ENCODE data around the gene MYL7. TPM values are rescaled to one million over a fixed set of nuclear protein-coding genes. Genes with fewer than 3 reads are reported as not detected.

Gene MYL7
- total RNA-seq = 3.6 TPM in 1 of 2 replicates, not detected in the other

GRCh38 chr7:44141221-44141850 is at the start of gene MYL7:
Gene MYL7 (minus strand): TSS chr7:44141332. CDS start chr7:44141305, 27 bp downstream.

GRCh38 chr7:44189286-44189992 is 48.3 kb upstream of the MYL7 start, which contains the start of gene GCK:
Gene GCK (minus strand): TSS chr7:44189439. CDS start chr7:44188953, 486 bp downstream.

GRCh38 chr7:44123190-44124003 is 17.7 kb downstream of the MYL7 start, which contains the start of gene POLD2:
Gene POLD2 (minus strand): TSS chr7:44123548. CDS start chr7:44122053, 1,495 bp downstream.

GRCh38 chr7:44103923-44104859 is 36.9 kb downstream of the MYL7 start, which contains the start of gene AEBP1:
Gene AEBP1 (plus strand): TSS chr7:44104345. CDS start chr7:44104666, 321 bp downstream.

Small RNA genes within 50 kb of the gene (small RNA-seq; reads per million reads assigned to genes)
- not detected for gene RNA5SP230

Other genes with a start within 250 kb of the MYL7 start
- gene URGCP, start 234.7 kb downstream of the MYL7 start, total RNA-seq = 18.7 and 24.3 TPM in 2 replicates
- 1.6 and 5.4 TPM in 2 replicates for gene UBE2D4, start 214.9 kb downstream of the MYL7 start, total RNA-seq
- not detected in 2 replicates for gene SPDYE1, start 143.4 kb downstream of the MYL7 start, total RNA-seq
- gene DBNL, start 96.6 kb downstream of the MYL7 start, total RNA-seq = 68.7 and 125 TPM in 2 replicates
- not detected in 2 replicates for gene PGAM2, start 75.8 kb downstream of the MYL7 start, total RNA-seq
- 20.0 and 25.1 TPM in 2 replicates for gene POLM, start 58.8 kb downstream of the MYL7 start, total RNA-seq
- 1.4 and 5.5 TPM in 2 replicates for gene AEBP1, start 37.0 kb downstream of the MYL7 start, total RNA-seq
- gene POLD2, start 17.8 kb downstream of the MYL7 start, total RNA-seq = 51.4 and 161 TPM in 2 replicates
- under 0.01 and 0.33 TPM in 2 replicates for gene GCK, start 48.1 kb upstream of the MYL7 start, total RNA-seq
- 55.7 and 119 TPM in 2 replicates for gene YKT6, start 59.6 kb upstream of the MYL7 start, total RNA-seq
- not detected in 2 replicates for gene CAMK2B, start 184.3 kb upstream of the MYL7 start, total RNA-seq